K562 (cell line): ENCODE measurements around the gene LRP2BP. TPM values are rescaled to one million over a fixed set of nuclear protein-coding genes. Genes with fewer than 3 reads are reported as not detected.
A peak's percentile ranks its signal among the peaks of the same experiment; 100 is the strongest.

ENCODE experiments used
- ASH1L ChIP-seq: fragments of 450-650 bp; IDR thresholded peaks from 2 replicates; pipeline ENCODE4 v1.6.1; 2018; ENCODE audit warnings: borderline replicate concordance, mild to moderate bottlenecking, low read depth; ENCODE audit not compliant: partially characterized antibody
- BRF1 ChIP-seq: IDR thresholded peaks from 3 replicates; pipeline ENCODE4 v1.6.1; 2011; ENCODE audit warnings: borderline replicate concordance, mild to moderate bottlenecking; ENCODE audit not compliant: insufficient read length; ENCODE audit errors: extremely low read depth
- CBX3 ChIP-seq, 2 experiments: IDR thresholded peaks; 1 replicate in 1 of 2; 2 replicates in 1 of 2; pipeline ENCODE4 v1.6.1; 2012; ENCODE audit warnings: inconsistent platforms in 2 of 2, low read length in 2 of 2, borderline replicate concordance in 1 of 2, control low read depth in 1 of 2
- CREM ChIP-seq: IDR thresholded peaks from 2 replicates; pipeline ENCODE4 v1.6.1; 2014; ENCODE audit warnings: antibody characterized with exemption, low read depth
- DPF2 ChIP-seq: fragments of 450-650 bp; IDR thresholded peaks from 2 replicates; pipeline ENCODE4 v1.6.1; 2016
- EP400 ChIP-seq: fragments of 450-650 bp; IDR thresholded peaks from 2 replicates; pipeline ENCODE4 v1.6.1; 2017; ENCODE audit warnings: antibody characterized with exemption, mild to moderate bottlenecking, moderate library complexity
- FOXM1 ChIP-seq, 2 experiments: fragments of 450-650 bp in 1 of 2; sonication (generic) in 1 of 2; formaldehyde crosslinking in 1 of 2; IDR thresholded peaks; 2 replicates each; pipeline versions ENCODE4 v1.6.1 to v1.9.0; 2017 to 2022; ENCODE audit warnings: low read depth in 2 of 2, mild to moderate bottlenecking in 2 of 2, missing genetic modification reagents in 1 of 2, moderate library complexity in 1 of 2
- KDM1A ChIP-seq, 2 experiments: fragments of 450-650 bp; IDR thresholded peaks; 2 replicates each; pipeline ENCODE4 v1.6.1; 2016; ENCODE audit warnings: mild to moderate bottlenecking in 2 of 2
- MCM5 ChIP-seq: fragments of 450-650 bp; IDR thresholded peaks from 2 replicates; pipeline ENCODE4 v1.6.1; 2016; ENCODE audit warnings: low read depth
- MXI1 ChIP-seq: IDR thresholded peaks from 2 replicates; pipeline ENCODE4 v1.6.1; 2011; ENCODE audit warnings: low read depth, mild to moderate bottlenecking, improper control_type of control experiment, low read length
- NFXL1 ChIP-seq: fragments of 450-650 bp; formaldehyde crosslinking; IDR thresholded peaks from 2 replicates; pipeline ENCODE4 v1.4.0; 2021; ENCODE audit warnings: mild to moderate bottlenecking
- NR2C2 ChIP-seq, 2 experiments: fragments of 200-800 bp in 1 of 2; sonication (Bioruptor generic) in 1 of 2; sonication (generic) in 1 of 2; formaldehyde crosslinking in 1 of 2; IDR thresholded peaks; 2 replicates each; pipeline versions ENCODE4 v1.6.1 to v1.8.0; 2016 to 2022; ENCODE audit warnings: mild to moderate bottlenecking in 1 of 2, missing compliant biosample characterization in 1 of 2, missing genetic modification characterization in 1 of 2, missing genetic modification reagents in 1 of 2
- PHB2 ChIP-seq: fragments of 450-650 bp; IDR thresholded peaks from 2 replicates; pipeline ENCODE4 v1.6.1; 2017; ENCODE audit warnings: low read depth
- PML ChIP-seq: IDR thresholded peaks from 2 replicates; pipeline ENCODE4 v1.6.1; 2012; ENCODE audit warnings: low read length, inconsistent platforms
- POLR2AphosphoS2 ChIP-seq: IDR thresholded peaks from 2 replicates; pipeline ENCODE4 v1.6.1; 2012; ENCODE audit warnings: low read length, improper control_type of control experiment
- POLR2H ChIP-seq: IDR thresholded peaks from 2 replicates; pipeline ENCODE4 v1.6.1; 2016; ENCODE audit warnings: missing genetic modification characterization, low read depth, mild to moderate bottlenecking, control low read depth, missing compliant biosample characterization, moderate library complexity
- POLR3A ChIP-seq: IDR thresholded peaks from 2 replicates; pipeline ENCODE4 v1.6.1; 2011; ENCODE audit warnings: borderline replicate concordance, mild to moderate bottlenecking, moderate library complexity; ENCODE audit not compliant: insufficient read length, insufficient read depth; ENCODE audit errors: extremely low read depth
- RB1 ChIP-seq: fragments of 450-650 bp; IDR thresholded peaks from 2 replicates; pipeline ENCODE4 v1.6.1; 2017; ENCODE audit warnings: low read depth, mild to moderate bottlenecking
- RBM22 ChIP-seq: fragments of 200-400 bp; formaldehyde crosslinking; IDR thresholded peaks from 2 replicates; pipeline ENCODE4 v1.6.1; 2018; ENCODE audit warnings: low read length, low read depth; ENCODE audit not compliant: poor library complexity, severe bottlenecking
- RBM25 ChIP-seq: fragments of 200-400 bp; formaldehyde crosslinking; IDR thresholded peaks from 2 replicates; pipeline ENCODE4 v1.6.1; 2018; ENCODE audit warnings: low read length, low read depth, moderate library complexity; ENCODE audit not compliant: severe bottlenecking
- SMARCE1 ChIP-seq: fragments of 450-650 bp; IDR thresholded peaks from 2 replicates; pipeline ENCODE4 v1.7.1; 2016; ENCODE audit warnings: mild to moderate bottlenecking
- TAF9B ChIP-seq: fragments of 450-650 bp; IDR thresholded peaks from 2 replicates; pipeline ENCODE4 v1.6.1; 2018; ENCODE audit warnings: mild to moderate bottlenecking; ENCODE audit not compliant: partially characterized antibody
- TFAM ChIP-seq: fragments of 250-450 bp; sonication (Bioruptor Pico); conservative IDR thresholded peaks from 2 replicates; pipeline ENCODE4 v1.5.0; 2021; ENCODE audit warnings: mild to moderate bottlenecking, moderate library complexity
- THRB ChIP-seq: fragments of 450-650 bp; formaldehyde crosslinking; conservative IDR thresholded peaks from 2 replicates; pipeline ENCODE4 v1.4.0; 2022; ENCODE audit warnings: mild to moderate bottlenecking, missing genetic modification characterization
- ZEB2 ChIP-seq: fragments of 450-650 bp; IDR thresholded peaks from 2 replicates; pipeline ENCODE4 v1.6.1; 2016
- ZNF586 ChIP-seq: fragments of 450-650 bp; formaldehyde crosslinking; conservative IDR thresholded peaks from 2 replicates; pipeline ENCODE4 v1.4.0; 2020; ENCODE audit warnings: mild to moderate bottlenecking, moderate library complexity
- polyA plus RNA-seq, 8 experiments: library from polyadenylated mRNA; depleted of rRNA in 4 of 8; stranded (reverse) in 5 of 8; unstranded in 3 of 8; fragments of >200 nt; fragmentation: Nextera tagmentation in 2 of 8; fragmentation: Illumina TruSeq in 1 of 8; extraction: Ambion mirVana in 2 of 8; extraction: Trizol in 1 of 8; gene quantifications; 2 replicates each; pipeline versions ENCODE4 v1.2.1 to v1.2.3, GENCODE V29; 2011 to 2014; ENCODE audit warnings: inconsistent platforms in 1 of 8, missing spikeins in 1 of 8
- total RNA-seq, 7 experiments: library from RNA; depleted of rRNA in 6 of 7; stranded (reverse); fragments of >200 nt in 6 of 7; fragmentation: Illumina TruSeq in 2 of 7; extraction: Trizol in 2 of 7; gene quantifications; 2 replicates each; pipeline versions ENCODE4 v1.2.1 to v1.2.3, GENCODE V29; 2011 to 2021; ENCODE audit warnings: low replicate concordance in 1 of 7
- TF ChIP-seq, protein P1 (sequence below): fragments of 250-450 bp; sonication (Bioruptor Pico); IDR thresholded peaks from 2 replicates; pipeline ENCODE4 v1.9.0; 2021; ENCODE audit warnings: mild to moderate bottlenecking
- TF ChIP-seq, protein P2 (sequence below): fragments of 250-450 bp; sonication (Bioruptor Pico); IDR thresholded peaks from 2 replicates; pipeline ENCODE4 v1.5.0; 2020; ENCODE audit warnings: mild to moderate bottlenecking

The LRP2BP gene
- total and polyA plus RNA-seq, 9 of the 15 experiments (the other 6 are each of a cell fraction or from before 2014, with no cell fraction given): 0.42 to 2.1 (median 0.62) TPM

DNA sequence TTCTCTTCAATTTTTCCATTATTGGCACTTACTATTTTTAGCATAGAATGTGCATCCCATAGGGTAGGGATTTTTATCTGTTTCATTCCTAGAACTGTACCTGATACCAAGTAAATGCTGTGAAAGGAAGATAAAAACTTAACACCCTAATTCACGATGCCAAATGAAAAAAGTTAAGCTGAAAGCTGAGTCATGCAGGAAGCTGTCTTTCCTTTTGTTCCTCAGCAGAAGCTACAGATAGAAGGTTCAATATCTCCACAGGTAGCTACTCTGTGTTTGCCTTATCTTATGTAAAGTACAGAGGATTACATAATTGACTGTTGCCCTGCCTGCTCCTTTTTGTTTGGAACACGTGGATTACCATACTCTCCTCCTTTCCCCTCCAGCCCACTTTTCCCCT is 77.0 kb downstream of the LRP2BP start (continued):
- TF ChIP-seq, protein P1, sequence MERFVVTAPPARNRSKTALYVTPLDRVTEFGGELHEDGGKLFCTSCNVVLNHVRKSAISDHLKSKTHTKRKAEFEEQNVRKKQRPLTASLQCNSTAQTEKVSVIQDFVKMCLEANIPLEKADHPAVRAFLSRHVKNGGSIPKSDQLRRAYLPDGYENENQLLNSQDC (CRISPR knock-in tag): no peak
- peak; percentile 48 to 68; a peak in 3 of 4 replicates for TF ChIP-seq KDM1A (IDR thresholded peaks at IDR 0.05)
- TF ChIP-seq THRB: no peak
- TF ChIP-seq NR2C2 (CRISPR knock-in tag; IDR thresholded peaks at IDR 0.05): no peak
- no peak for TF ChIP-seq NR2C2 (tag; IDR thresholded peaks at IDR 0.05)
- TF ChIP-seq ZNF586: no peak
- no peak for TF ChIP-seq RBM25
- TF ChIP-seq POLR3A: no peak
- TF ChIP-seq EP400: peak; percentile 69
- TF ChIP-seq, protein P2, sequence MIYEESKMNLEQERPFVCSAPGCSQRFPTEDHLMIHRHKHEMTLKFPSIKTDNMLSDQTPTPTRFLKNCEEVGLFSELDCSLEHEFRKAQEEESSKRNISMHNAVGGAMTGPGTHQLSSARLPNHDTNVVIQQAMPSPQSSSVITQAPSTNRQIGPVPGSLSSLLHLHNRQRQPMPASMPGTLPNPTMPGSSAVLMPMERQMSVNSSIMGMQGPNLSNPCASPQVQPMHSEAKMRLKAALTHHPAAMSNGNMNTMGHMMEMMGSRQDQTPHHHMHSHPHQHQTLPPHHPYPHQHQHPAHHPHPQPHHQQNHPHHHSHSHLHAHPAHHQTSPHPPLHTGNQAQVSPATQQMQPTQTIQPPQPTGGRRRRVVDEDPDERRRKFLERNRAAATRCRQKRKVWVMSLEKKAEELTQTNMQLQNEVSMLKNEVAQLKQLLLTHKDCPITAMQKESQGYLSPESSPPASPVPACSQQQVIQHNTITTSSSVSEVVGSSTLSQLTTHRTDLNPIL (CRISPR knock-in tag): no peak
- TF ChIP-seq PHB2: no peak
- peak; percentile 88 for TF ChIP-seq SMARCE1
- peak in 1 of 2 experiments; percentile 73; a peak in 1 of 3 replicates for TF ChIP-seq CBX3 (IDR thresholded peaks at IDR 0.05; ENCODE audit: borderline replicate concordance in 1 of 2, low read length in 2 of 2)
- no peak for TF ChIP-seq BRF1
- TF ChIP-seq MXI1: 0 out of 2 replicates have a peak, but pooled peaks have one; percentile 22
- TF ChIP-seq TAF9B: no peak
- peak; percentile 94 for TF ChIP-seq DPF2
- TF ChIP-seq RBM22: no peak
- no peak for TF ChIP-seq POLR2AphosphoS2
- no peak for TF ChIP-seq TFAM (CRISPR knock-in tag)
- no peak for TF ChIP-seq RB1
- peak; percentile 99 for TF ChIP-seq ZEB2
- 0 out of 2 replicates have a peak, but pooled peaks have one; percentile 46 for TF ChIP-seq POLR2H
- 0 out of 2 replicates have a peak, but pooled peaks have one; percentile 19 for TF ChIP-seq CREM
- no peak for TF ChIP-seq ASH1L
- peak; percentile 15; the same call in 1 of the 2 replicates for TF ChIP-seq PML
- TF ChIP-seq FOXM1 (IDR thresholded peaks at IDR 0.05; ENCODE audit: low read depth): peak; percentile 69
- no peak for TF ChIP-seq FOXM1 (CRISPR knock-in tag; IDR thresholded peaks at IDR 0.05; ENCODE audit: low read depth)
- TF ChIP-seq NFXL1: no peak
- TF ChIP-seq MCM5: no peak
